Measurements from ENCODE around the gene XRCC4.

Gene XRCC4

GRCh38 chr5:83400701-83401100, 323.4 kb downstream of the XRCC4 start:
- H3K9me3 ChIP-seq (ENCODE audit: control insufficient read depth, low read length): no peaks in the 10 kb centered on the region

GRCh38 chr5:83401122-83401731, 323.9 kb downstream of the XRCC4 start:
- Histone ChIP-seq H3K4me3 (ENCODE audit: insufficient read depth, low read depth, low read length, poor library complexity, severe bottlenecking) (no peak overlapping the region), H3K4me1 (ENCODE audit: control insufficient read depth, insufficient read depth, low read length, poor library complexity, severe bottlenecking) (no peaks in the 10 kb centered on the region), H3K27me3 (replicated peaks; ENCODE audit: control insufficient read depth, insufficient read depth, low read length, poor library complexity, severe bottlenecking) (no peaks in the 10 kb centered on the region), H3K36me3 (ENCODE audit: control insufficient read depth, insufficient read depth, low read length) (no peaks in the 10 kb centered on the region), H3K27ac (ENCODE audit: insufficient read depth, low read length, poor library complexity, severe bottlenecking) (no peak overlapping the region), H3K9me3 (ENCODE audit: control insufficient read depth, low read length) (no peaks in the 10 kb centered on the region)
- DNase-seq: no peak

More at GRCh38 chr5:83400701-83401100, 323.4 kb downstream of the XRCC4 start:
- no peak overlapping the region for H3K27ac ChIP-seq (ENCODE audit: insufficient read depth, low read length, poor library complexity, severe bottlenecking)
- H3K4me1 ChIP-seq (ENCODE audit: control insufficient read depth, insufficient read depth, low read length, poor library complexity, severe bottlenecking): no peaks in the 10 kb centered on the region
- H3K27me3 ChIP-seq (replicated peaks; ENCODE audit: control insufficient read depth, insufficient read depth, low read length, poor library complexity, severe bottlenecking): no peaks in the 10 kb centered on the region
- no peaks in the 10 kb centered on the region for H3K36me3 ChIP-seq (ENCODE audit: control insufficient read depth, insufficient read depth, low read length)
- no peak for DNase-seq
- no peak overlapping the region for H3K4me3 ChIP-seq (ENCODE audit: insufficient read depth, low read depth, low read length, poor library complexity, severe bottlenecking)

- DNase-seq: no peak
- no peaks in the 10 kb centered on the region for H3K27me3 ChIP-seq (replicated peaks; ENCODE audit: control insufficient read depth, insufficient read depth, low read length, poor library complexity, severe bottlenecking)
- no peak overlapping the region for H3K4me3 ChIP-seq (ENCODE audit: insufficient read depth, low read depth, low read length, poor library complexity, severe bottlenecking)
- H3K36me3 ChIP-seq (ENCODE audit: control insufficient read depth, insufficient read depth, low read length): no peaks in the 10 kb centered on the region
- H3K4me1 ChIP-seq (ENCODE audit: control insufficient read depth, insufficient read depth, low read length, poor library complexity, severe bottlenecking): no peaks in the 10 kb centered on the region
- no peak overlapping the region for H3K27ac ChIP-seq (ENCODE audit: insufficient read depth, low read length, poor library complexity, severe bottlenecking)
- H3K9me3 ChIP-seq (ENCODE audit: control insufficient read depth, low read length): no peaks in the 10 kb centered on the region
Observed at GRCh38 chr5:83401775-83402174, 324.4 kb downstream of the XRCC4 start.

Measured in effector memory CD4-positive, alpha-beta T cell (primary cell).